ENCODE results near the gene PPIL3. TPM values are rescaled to one million over a fixed set of nuclear protein-coding genes. Genes with fewer than 3 reads are reported as not detected.

The PPIL3 gene
- total RNA-seq, 6 experiments from 2014 or later = 10.4 to 21.3 (median 16.2) TPM

GRCh38 chr2:200847269-200847668 is 41.6 kb downstream of the PPIL3 start:
- TF ChIP-seq POLR2A (IDR thresholded peaks at IDR 0.05) = no peak
- TF ChIP-seq, protein P1, sequence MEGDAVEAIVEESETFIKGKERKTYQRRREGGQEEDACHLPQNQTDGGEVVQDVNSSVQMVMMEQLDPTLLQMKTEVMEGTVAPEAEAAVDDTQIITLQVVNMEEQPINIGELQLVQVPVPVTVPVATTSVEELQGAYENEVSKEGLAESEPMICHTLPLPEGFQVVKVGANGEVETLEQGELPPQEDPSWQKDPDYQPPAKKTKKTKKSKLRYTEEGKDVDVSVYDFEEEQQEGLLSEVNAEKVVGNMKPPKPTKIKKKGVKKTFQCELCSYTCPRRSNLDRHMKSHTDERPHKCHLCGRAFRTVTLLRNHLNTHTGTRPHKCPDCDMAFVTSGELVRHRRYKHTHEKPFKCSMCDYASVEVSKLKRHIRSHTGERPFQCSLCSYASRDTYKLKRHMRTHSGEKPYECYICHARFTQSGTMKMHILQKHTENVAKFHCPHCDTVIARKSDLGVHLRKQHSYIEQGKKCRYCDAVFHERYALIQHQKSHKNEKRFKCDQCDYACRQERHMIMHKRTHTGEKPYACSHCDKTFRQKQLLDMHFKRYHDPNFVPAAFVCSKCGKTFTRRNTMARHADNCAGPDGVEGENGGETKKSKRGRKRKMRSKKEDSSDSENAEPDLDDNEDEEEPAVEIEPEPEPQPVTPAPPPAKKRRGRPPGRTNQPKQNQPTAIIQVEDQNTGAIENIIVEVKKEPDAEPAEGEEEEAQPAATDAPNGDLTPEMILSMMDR (IDR thresholded peaks at IDR 0.05) = no peak
- H3K27me3 ChIP-seq = no peaks in the 10 kb centered on the region

GRCh38 chr2:200845669-200846325 is 43.1 kb downstream of the PPIL3 start:
- no peak for ATAC-seq
- DNase-seq = no peak
- intact Hi-C loops (cut with DNase I) = no loop called here
- H3K27ac ChIP-seq = no peak overlapping the region
- TF ChIP-seq POLR2A (IDR thresholded peaks at IDR 0.05) = no peak
- TF ChIP-seq, protein P1 (IDR thresholded peaks at IDR 0.05) = no peak
- no peak overlapping the region for H3K4me3 ChIP-seq
- WGBS (ENCODE audit: insufficient coverage, low coverage, low lambda C conversion rate, missing lambda C conversion rate) = 82% methylated on average over 9 of the region's 10 CpGs
- H3K9me3 ChIP-seq = no peaks in the 10 kb centered on the region
- no peaks in the 10 kb centered on the region for H3K4me1 ChIP-seq
- peaks cover 0 to 2% (median under 1%) of the 10 kb centered on the region in 4 donors for H3K36me3 ChIP-seq
- no peaks in the 10 kb centered on the region for H3K27me3 ChIP-seq

More at GRCh38 chr2:200847269-200847668, 41.6 kb downstream of the PPIL3 start:
- H3K9me3 ChIP-seq = no peaks in the 10 kb centered on the region
- H3K27ac ChIP-seq = no peak overlapping the region
- ATAC-seq = no peak
- H3K4me3 ChIP-seq = no peak overlapping the region
- H3K36me3 ChIP-seq = peaks cover 0 to 17% (median 10%) of the 10 kb centered on the region in 4 donors
- no peaks in the 10 kb centered on the region for H3K4me1 ChIP-seq
- DNase-seq = no peak
- intact Hi-C loops (cut with DNase I) = no loop called here

DNA sequence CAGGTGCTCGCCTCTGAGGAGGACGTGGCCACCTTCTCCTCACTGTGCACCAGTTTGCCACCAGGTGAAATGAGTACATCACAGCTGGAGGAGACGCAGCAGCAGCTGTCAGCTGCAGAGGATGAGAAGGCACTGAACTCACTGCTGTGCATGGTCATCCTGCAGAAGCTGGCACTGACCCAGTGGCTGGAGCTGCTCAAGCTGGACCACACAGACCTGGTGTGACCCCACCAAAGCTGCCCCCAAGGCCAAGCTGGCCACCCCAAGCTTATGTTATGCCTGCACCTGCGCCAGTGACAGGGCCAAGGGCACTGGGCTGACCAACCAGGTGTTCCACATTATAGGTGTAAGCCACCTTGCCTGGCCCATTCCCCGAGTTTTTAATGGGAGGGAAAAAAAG is 43.7 kb downstream of the PPIL3 start:
- H3K4me3 ChIP-seq = no peak overlapping the region
- no peak overlapping the region for H3K27ac ChIP-seq
- no peak for DNase-seq
- whole genome bisulfite sequencing (ENCODE audit: insufficient coverage, low coverage, low lambda C conversion rate, missing lambda C conversion rate) = no CpG with 5 or more reads among the region's 5 CpGs
- intact Hi-C loops (cut with DNase I) = no loop called here
- H3K9me3 ChIP-seq = no peaks in the 10 kb centered on the region
- H3K27me3 ChIP-seq = no peaks in the 10 kb centered on the region
- no peaks in the 10 kb centered on the region for H3K4me1 ChIP-seq
- TF ChIP-seq POLR2A (IDR thresholded peaks at IDR 0.05) = no peak
- TF ChIP-seq, protein P1 (IDR thresholded peaks at IDR 0.05) = no peak
- ATAC-seq = peak in 1 of 4 donors; percentile 22
- H3K36me3 ChIP-seq = no peaks in the 10 kb centered on the region

DNA sequence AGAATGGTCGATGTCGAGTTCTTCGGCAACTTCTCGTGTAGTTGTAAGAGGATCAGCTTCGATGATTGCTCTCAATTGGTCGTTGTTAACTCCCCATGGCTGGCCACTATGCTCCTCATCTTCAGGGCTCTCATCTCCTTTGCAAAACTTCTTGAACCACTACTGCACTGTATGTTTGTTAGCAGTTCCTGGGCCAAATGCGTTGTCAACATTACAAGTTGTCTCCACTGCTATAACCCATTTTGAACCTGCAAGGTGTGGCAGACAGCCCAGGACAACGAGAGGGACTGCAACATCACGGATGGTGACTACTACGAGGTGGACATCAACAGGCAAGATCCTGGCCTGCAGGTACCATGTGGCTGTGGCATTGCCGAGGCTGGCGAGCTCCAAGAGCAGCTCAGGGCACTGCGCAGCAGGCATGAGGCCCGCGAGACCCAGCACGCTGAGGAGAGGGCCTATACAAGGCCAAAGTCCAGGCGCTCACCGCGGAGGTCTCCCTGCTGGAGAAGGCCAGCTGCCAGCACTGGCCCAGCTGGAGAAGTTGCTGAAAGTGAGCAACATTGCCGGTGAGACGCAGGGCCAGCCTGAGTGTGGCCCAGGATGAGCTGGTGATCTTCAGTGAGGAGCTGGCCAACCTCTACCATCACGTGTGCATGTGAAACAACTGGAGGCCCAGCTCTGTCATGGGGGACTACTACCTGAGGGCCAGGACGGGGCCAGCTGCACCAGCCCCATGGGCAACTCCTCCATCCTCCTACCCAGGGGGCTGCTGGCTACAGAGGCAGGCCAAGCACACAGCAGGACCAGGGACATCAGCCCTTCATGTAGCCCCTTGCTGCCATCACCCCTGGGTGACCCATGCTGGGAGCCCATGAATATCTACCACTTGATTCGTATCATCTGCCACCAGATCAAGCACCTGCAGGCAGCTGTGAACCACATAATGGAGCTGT is 44.6 kb downstream of the PPIL3 start:
- no peak overlapping the region for H3K4me3 ChIP-seq
- H3K36me3 ChIP-seq = no peaks in the 10 kb centered on the region
- DNase-seq (no peak), ATAC-seq (peak in 2 of 4 donors; percentile 23 to 24)
- H3K27ac ChIP-seq = no peak overlapping the region
- H3K9me3 ChIP-seq = no peaks in the 10 kb centered on the region
- 84% methylated on average over 9 of the region's 24 CpGs for WGBS (ENCODE audit: insufficient coverage, low coverage, low lambda C conversion rate, missing lambda C conversion rate)
- TF ChIP-seq, protein P1 (IDR thresholded peaks at IDR 0.05) = no peak
- TF ChIP-seq POLR2A (IDR thresholded peaks at IDR 0.05) = no peak
- intact Hi-C loops (cut with DNase I) = no loop called here
- H3K4me1 ChIP-seq = no peaks in the 10 kb centered on the region
- H3K27me3 ChIP-seq = no peaks in the 10 kb centered on the region
